Stimulated activated effector memory CD8-positive, alpha-beta T cell treated with anti-CD3 and anti-CD28 coated beads, Interleukin-12 subunit alpha, Interleukin-12 subunit beta, amount 100 ng/mL, for 72 hours (primary cell): ENCODE data around the gene IL1RAPL2.
"Not testable (repeated sequence)": the region's sequence is repeated elsewhere in the genome, so short reads cannot be mapped to it uniquely, and the experiment has no call there.

Experiments
- ATAC-seq: fragments of 150-1000 bp; cut with Tn5 transposase; 2 replicates; pipeline ENCODE4 v1.10.0; 2021
- DNase-seq, 2 donors: peaks; one replicate each; pipeline ENCODE4 v3.0.0; 2021 to 2022; ENCODE audit warnings: low spot score in 2 of 2
- H3K27ac Mint-ChIP-seq: one replicate; pipeline ENCODE4 v1.8.0; 2022; ENCODE audit warnings: mild to moderate bottlenecking, mixed read lengths
- H3K36me3 Mint-ChIP-seq: one replicate; pipeline ENCODE4 v1.8.0; 2022; ENCODE audit warnings: mild to moderate bottlenecking, mixed read lengths
- H3K4me1 Mint-ChIP-seq: one replicate; pipeline ENCODE4 v1.8.0; 2022; ENCODE audit warnings: mixed read lengths
- H3K4me3 Mint-ChIP-seq: one replicate; pipeline ENCODE4 v1.8.0; 2022; ENCODE audit warnings: mild to moderate bottlenecking, mixed read lengths
- H3K9me3 Mint-ChIP-seq: one replicate; pipeline ENCODE4 v1.8.0; 2022; ENCODE audit warnings: mixed read lengths

Gene IL1RAPL2

GRCh38 chrX:104565791-104566680 lies at the start of gene IL1RAPL2:
TSS of gene IL1RAPL2 (plus strand) at chrX:104566199.
- H3K27ac Mint-ChIP-seq: no peak within 1 kb of the TSS
- no peaks in the 10 kb centered on the region for H3K9me3 Mint-ChIP-seq
- ATAC-seq (no peak), DNase-seq (no peak)
- H3K36me3 Mint-ChIP-seq: no peaks in the 10 kb centered on the region
- H3K4me1 Mint-ChIP-seq: no peaks in the 10 kb centered on the region
- H3K4me3 Mint-ChIP-seq: no peak within 1 kb of the TSS

- Mint-ChIP-seq H3K9me3 (peaks cover 4% of the 10 kb centered on the region), H3K4me3 (no peak overlapping the region), H3K36me3 (no peaks in the 10 kb centered on the region), H3K4me1 (no peaks in the 10 kb centered on the region), H3K27ac (no peak overlapping the region)
- ATAC-seq (no peak), DNase-seq (no peak)
Measured at GRCh38 chrX:104522386-104522785, 43.6 kb upstream of the IL1RAPL2 start.

GRCh38 chrX:104523858-104524257 lies 42.1 kb upstream of the IL1RAPL2 start:
- Mint-ChIP-seq H3K36me3 (no peaks in the 10 kb centered on the region), H3K4me1 (no peaks in the 10 kb centered on the region), H3K27ac (no peak overlapping the region), H3K9me3 (peaks cover 4% of the 10 kb centered on the region), H3K4me3 (no peak overlapping the region)
- no peak for ATAC-seq
- DNase-seq: no peak

GRCh38 chrX:104539081-104539480 lies 26.9 kb upstream of the IL1RAPL2 start:
- ATAC-seq: no peak

GRCh38 chrX:104542447-104542846 lies 23.6 kb upstream of the IL1RAPL2 start:
- not testable (repeated sequence) for H3K4me1 Mint-ChIP-seq, H3K4me3 Mint-ChIP-seq, ATAC-seq, H3K36me3 Mint-ChIP-seq, H3K27ac Mint-ChIP-seq, DNase-seq, H3K9me3 Mint-ChIP-seq

More at GRCh38 chrX:104539081-104539480, 26.9 kb upstream of the IL1RAPL2 start:
- no peaks in the 10 kb centered on the region for H3K4me1 Mint-ChIP-seq
- no peak for DNase-seq
- no peak overlapping the region for H3K4me3 Mint-ChIP-seq
- H3K36me3 Mint-ChIP-seq: no peaks in the 10 kb centered on the region
- H3K9me3 Mint-ChIP-seq: no peaks in the 10 kb centered on the region
- H3K27ac Mint-ChIP-seq: no peak overlapping the region

GRCh38 chrX:104564335-104564734 lies 1.7 kb upstream of the IL1RAPL2 start:
- DNase-seq: no peak
- Mint-ChIP-seq H3K36me3 (no peaks in the 10 kb centered on the region), H3K27ac (no peak overlapping the region), H3K4me3 (no peak overlapping the region), H3K9me3 (no peaks in the 10 kb centered on the region), H3K4me1 (no peaks in the 10 kb centered on the region)
- no peak for ATAC-seq

GRCh38 chrX:104564921-104565703 lies 887 bp upstream of the IL1RAPL2 start:
- no peaks in the 10 kb centered on the region for H3K36me3 Mint-ChIP-seq
- DNase-seq (no peak), ATAC-seq (no peak)
- no peak overlapping the region for H3K27ac Mint-ChIP-seq
- H3K9me3 Mint-ChIP-seq: no peaks in the 10 kb centered on the region
- H3K4me1 Mint-ChIP-seq: no peaks in the 10 kb centered on the region
- H3K4me3 Mint-ChIP-seq: no peak overlapping the region

- no peak for DNase-seq
- Mint-ChIP-seq H3K4me1 (no peaks in the 10 kb centered on the region), H3K27ac (no peak overlapping the region), H3K36me3 (no peaks in the 10 kb centered on the region), H3K4me3 (no peak overlapping the region), H3K9me3 (no peaks in the 10 kb centered on the region)
- ATAC-seq: no peak
Measured at GRCh38 chrX:104566681-104567501, 892 bp downstream of the IL1RAPL2 start.

GRCh38 chrX:104567506-104567905 lies 1.5 kb downstream of the IL1RAPL2 start:
- no peaks in the 10 kb centered on the region for H3K36me3 Mint-ChIP-seq
- no peak overlapping the region for H3K27ac Mint-ChIP-seq
- H3K4me3 Mint-ChIP-seq: no peak overlapping the region
- DNase-seq (no peak), ATAC-seq (no peak)
- no peaks in the 10 kb centered on the region for H3K9me3 Mint-ChIP-seq
- H3K4me1 Mint-ChIP-seq: no peaks in the 10 kb centered on the region

- no peak overlapping the region for H3K27ac Mint-ChIP-seq
- H3K9me3 Mint-ChIP-seq: no peaks in the 10 kb centered on the region
- H3K4me3 Mint-ChIP-seq: no peak overlapping the region
- no peak for DNase-seq
- no peak for ATAC-seq
- no peaks in the 10 kb centered on the region for H3K36me3 Mint-ChIP-seq
- H3K4me1 Mint-ChIP-seq: no peaks in the 10 kb centered on the region
Measured at GRCh38 chrX:104568304-104568915, 2.4 kb downstream of the IL1RAPL2 start.

GRCh38 chrX:104618106-104618895 lies 52.3 kb downstream of the IL1RAPL2 start:
- no peaks in the 10 kb centered on the region for H3K4me1 Mint-ChIP-seq
- DNase-seq: no peak
- H3K4me3 Mint-ChIP-seq: no peak overlapping the region
- H3K9me3 Mint-ChIP-seq: peaks cover 6% of the 10 kb centered on the region
- no peaks in the 10 kb centered on the region for H3K36me3 Mint-ChIP-seq
- ATAC-seq: no peak
- H3K27ac Mint-ChIP-seq: no peak overlapping the region

GRCh38 chrX:104621781-104622180 lies 55.8 kb downstream of the IL1RAPL2 start:
- DNase-seq (no peak), ATAC-seq (no peak)
- Mint-ChIP-seq H3K9me3 (no peaks in the 10 kb centered on the region), H3K4me1 (no peaks in the 10 kb centered on the region), H3K36me3 (no peaks in the 10 kb centered on the region), H3K4me3 (no peak overlapping the region), H3K27ac (no peak overlapping the region)

- H3K27ac Mint-ChIP-seq: no peak overlapping the region
- H3K4me3 Mint-ChIP-seq: no peak overlapping the region
- no peaks in the 10 kb centered on the region for H3K4me1 Mint-ChIP-seq
- ATAC-seq (no peak), DNase-seq (no peak)
- H3K9me3 Mint-ChIP-seq: peaks cover 5% of the 10 kb centered on the region
- H3K36me3 Mint-ChIP-seq: no peaks in the 10 kb centered on the region
Measured at GRCh38 chrX:104641176-104641575, 75.2 kb downstream of the IL1RAPL2 start.

- Mint-ChIP-seq H3K27ac (no peak overlapping the region), H3K4me3 (no peak overlapping the region), H3K36me3 (no peaks in the 10 kb centered on the region), H3K4me1 (no peaks in the 10 kb centered on the region), H3K9me3 (peaks cover 10% of the 10 kb centered on the region)
- ATAC-seq (no peak), DNase-seq (no peak)
Measured at GRCh38 chrX:104647084-104647483, 81.1 kb downstream of the IL1RAPL2 start.
